HG03280 (cell line): ENCODE results near the gene DIABLO.

Source experiments
- ATAC-seq: cut with Tn5 transposase; IDR thresholded peaks from one replicate; pipeline ENCODE4 v1.9.1; 2021; ENCODE audit warnings: mild to moderate bottlenecking, moderate library complexity; ENCODE audit not compliant: unreplicated experiment

The DIABLO gene

DNA sequence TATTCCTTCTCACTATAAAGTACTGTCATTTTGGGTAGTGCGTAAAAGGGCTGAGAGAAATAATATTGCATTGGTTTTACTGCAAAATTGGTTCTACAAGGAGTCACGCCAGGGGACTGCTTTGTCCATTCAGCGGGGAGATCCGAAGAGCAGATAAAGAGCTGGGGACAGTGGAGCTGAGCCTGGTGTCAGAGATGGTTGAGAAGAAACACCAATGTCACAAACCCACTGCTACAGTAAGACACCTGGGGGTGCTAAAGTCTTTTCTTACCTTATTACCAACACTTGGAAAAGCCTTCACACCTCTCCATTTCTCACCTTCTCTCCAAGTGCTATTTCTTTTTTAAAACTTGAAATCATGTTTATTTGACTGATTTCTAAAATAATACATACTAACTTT is 66.0 kb downstream of the DIABLO start:
- no peak for ATAC-seq

DNA sequence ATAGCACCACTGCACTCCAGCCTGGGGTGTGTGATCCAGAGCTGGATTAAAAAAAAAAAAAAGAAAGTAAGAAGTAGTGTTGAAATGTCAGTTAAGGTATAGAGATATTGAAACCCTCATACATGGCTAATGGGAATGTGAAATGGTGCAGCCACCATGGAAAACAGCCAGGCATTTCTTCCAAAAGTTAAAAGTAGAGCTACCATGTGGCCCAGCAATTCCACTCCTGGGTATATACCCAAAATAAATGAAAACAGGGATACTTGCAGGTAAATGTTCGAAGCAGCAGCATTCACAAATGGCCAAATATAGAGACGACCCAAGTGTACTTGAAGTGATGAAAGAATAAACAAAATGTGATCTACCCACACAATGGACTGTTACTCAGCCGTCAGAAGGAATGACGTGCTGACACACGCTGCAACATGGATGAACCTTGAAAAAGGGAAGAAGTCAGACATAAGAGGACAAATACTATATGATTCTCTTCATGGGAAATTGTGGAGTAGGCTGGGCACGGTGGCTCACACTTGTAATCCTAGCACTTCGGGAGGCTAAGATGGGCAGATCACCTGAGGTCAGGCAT is 67.1 kb downstream of the DIABLO start:
- ATAC-seq: no peak
